CD1c-positive myeloid dendritic cell (primary cell): ENCODE data around the gene XPO4.

Experiments
- DNase-seq: peaks from one replicate; pipeline ENCODE4 v3.0.0-alpha.2; 2016; ENCODE audit errors: extremely low spot score

Gene XPO4

DNA sequence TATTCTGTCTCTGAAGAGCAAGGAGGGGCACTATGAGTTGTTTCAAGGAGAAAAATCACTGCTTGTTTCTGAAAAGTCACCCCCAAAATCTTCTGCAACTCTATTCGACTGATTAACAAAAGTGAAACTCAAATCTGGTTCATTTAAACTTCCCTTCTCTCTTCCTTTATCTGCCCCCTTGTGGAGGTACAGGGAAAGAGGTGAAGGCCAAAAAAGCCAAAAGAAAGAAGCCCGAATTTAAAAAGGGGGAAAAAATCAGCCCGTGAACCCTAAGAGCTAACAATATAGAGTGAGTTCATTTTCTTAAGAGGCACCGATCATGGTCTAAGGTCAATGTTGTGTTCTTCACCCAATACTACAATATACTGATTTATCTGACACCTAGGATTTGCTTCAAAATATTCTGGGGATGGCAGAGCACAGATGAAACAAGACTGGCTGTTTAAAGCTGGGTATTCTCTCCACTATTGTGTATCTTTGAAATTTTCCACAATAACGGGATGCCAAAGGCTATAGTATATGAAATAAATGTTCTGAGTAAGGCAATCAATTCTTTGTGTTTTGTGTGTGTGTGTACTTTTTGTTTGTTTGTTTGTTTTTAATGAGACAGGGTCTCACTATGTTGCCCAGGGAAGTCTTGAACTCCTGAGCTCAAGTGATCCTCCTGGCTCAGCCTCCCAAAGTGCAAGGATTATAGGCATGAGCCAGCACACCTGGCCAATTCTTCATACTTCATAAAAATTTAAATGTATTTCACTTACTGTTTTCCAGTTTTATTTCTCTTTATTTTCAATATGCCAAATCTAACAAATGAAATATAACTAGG lies 73.8 kb downstream of the XPO4 start:
- peak; percentile 75 for DNase-seq

- DNase-seq: no peak
Observed at GRCh38 chr13:20826843-20827560, 75.5 kb downstream of the XPO4 start.

DNA sequence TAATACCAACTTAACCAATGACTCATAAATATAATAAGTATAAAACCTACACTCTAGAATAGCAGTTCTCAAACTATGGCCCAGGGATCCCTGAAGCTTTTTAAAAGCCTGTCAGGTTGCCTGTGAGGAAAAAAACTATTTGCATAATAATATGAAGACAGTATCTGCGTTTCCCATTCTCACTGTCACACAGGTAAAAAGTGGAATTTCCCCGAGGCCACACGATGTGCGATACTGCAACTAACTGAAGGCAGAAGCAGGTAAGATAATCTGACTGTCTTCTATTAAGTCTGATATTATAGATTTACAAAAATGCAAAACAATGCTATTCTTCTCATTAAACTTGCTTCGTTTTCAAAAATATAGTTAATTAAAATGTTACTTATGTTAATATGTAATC lies 76.2 kb downstream of the XPO4 start:
- no peak for DNase-seq

DNA sequence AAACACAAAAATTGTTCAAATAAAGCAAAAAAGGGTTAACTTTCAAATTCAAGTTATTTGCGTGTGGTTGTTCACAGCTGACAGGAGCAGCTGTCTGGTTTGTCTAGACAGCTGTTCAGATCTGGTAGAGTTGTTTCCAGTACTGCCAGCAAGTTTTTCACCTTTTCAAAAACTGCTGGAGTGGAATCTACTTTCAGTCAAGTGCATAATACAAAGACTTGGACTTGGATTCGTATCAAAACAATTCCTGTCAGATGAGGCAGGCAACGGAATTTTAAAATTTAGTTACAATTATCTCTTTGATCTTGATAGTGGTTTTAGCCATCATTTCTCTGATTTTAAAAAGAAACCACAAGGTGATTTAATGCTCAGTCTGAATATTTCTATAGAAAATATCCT lies 77.1 kb downstream of the XPO4 start:
- DNase-seq: no peak

DNA sequence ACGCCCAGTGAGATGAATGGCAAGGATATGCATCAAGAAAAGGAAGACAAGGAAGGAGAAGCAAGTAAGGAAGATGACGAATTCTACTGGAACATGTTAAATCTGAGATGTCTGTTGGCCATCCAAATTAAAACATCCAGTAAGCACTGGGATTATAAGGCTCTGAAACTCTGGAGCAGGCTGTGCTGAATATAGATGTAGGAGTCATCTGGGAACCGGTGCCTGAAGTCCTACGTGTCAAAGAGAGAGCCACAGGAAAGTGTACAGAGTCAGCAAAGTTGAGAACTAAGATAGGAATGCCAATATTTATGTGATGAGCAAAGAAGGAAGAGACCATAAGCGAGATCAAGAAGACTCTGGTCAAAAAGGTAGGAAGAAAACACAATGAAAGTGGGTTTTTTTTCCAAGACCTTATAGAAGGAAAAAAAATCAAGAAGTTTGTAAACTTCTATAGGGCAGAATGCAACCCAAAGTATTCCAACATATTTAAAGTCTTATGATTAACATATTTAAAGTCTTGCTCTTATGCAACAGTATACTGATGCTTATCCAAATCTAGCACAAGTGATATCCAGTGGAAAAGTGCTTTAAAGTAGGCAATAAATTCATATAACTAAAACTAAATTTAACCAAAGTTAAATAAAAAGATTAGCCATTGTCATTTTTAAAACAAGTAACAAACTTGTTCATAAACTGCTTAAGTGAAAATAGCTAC lies 77.6 kb downstream of the XPO4 start:
- no peak for DNase-seq

- DNase-seq: no peak
Observed at GRCh38 chr13:20823071-20823470, 79.5 kb downstream of the XPO4 start.

DNA sequence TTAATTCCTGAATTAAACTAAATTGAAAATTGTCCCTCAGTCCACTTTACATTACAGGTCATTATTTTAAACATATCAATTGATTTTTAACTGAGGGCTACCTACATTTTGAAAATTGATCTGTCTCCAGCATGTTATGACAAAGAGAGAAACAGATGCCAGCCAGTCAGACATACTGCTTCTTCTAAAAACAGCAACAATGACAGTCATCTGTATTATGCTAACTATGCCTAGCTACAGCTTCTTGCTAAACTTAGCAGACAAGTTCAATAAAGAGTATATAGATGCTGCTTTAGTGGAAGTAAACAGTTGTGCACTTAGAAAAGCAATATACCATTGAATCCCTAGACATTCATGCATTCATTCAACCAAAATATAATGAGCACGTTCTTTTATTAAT lies 80.1 kb downstream of the XPO4 start:
- no peak for DNase-seq

- DNase-seq: no peak
Observed at GRCh38 chr13:20819715-20820114, 82.8 kb downstream of the XPO4 start.

DNA sequence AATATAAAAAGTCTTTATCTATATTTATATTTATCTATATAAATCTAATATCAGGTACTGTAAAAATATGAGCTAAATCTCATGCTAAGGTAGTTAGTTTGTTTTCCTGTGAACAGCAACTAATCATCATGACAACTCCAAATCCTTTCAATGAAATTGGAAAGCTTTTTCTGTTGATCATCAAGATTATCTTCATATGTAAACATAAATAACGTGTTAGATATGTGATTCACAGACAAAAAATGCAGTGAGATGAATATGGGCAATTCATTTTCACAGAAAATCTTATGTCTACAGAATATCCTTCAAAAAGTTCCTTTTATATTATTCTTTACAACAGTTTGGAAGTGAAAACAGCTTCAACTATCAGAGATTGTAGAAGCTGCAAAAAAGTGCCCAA lies 87.1 kb downstream of the XPO4 start:
- no peak for DNase-seq

DNA sequence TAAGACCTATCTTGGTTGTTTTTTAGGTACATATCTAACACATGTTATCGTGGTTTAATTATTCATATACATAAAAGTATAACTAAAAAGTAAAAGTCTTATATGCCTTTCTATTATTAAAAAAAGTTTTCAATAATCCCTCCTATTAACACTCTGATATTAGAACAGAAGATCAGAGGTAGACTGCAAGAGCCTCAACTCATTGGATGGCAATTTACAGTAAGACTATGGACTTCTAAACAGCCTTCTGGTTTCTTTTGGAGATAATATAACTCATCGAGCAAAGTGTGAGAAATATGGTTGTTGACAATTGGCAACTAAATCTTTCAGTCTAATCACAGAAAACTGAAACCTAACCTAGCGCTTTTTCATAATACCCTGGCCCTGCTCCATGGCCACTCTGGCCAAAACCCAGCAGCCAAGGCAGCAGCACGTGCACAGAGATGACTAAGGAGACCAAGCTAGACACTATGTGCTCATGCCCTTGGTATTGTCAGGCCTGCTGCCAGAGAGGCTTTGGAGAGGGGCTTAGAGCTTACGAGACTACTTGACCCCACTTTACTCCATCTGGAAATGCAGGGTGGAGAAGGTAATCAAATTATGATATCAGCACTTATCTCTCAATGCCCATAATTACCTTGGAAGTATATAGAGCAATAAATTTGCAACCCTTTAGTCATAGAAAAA lies 88.2 kb downstream of the XPO4 start:
- DNase-seq: no peak

DNA sequence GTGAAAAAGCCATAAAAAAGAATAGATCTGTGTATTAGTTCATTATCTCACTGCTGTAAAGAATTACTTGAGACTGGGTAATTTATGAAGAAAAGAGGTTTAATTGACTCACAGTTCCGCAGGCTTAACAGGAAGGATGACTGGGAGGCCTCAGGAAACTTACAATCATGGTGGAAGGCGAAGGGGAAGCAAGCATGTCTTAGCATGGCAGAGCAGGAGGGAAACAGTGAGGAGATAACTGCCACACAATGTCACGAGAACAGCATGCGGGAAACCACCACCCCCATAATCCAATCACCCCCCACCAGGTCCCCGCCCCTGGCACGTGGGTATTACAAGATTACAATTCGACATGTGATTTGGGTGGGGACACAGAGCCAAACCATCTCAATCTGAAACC lies 89.7 kb downstream of the XPO4 start:
- DNase-seq: no peak

DNA sequence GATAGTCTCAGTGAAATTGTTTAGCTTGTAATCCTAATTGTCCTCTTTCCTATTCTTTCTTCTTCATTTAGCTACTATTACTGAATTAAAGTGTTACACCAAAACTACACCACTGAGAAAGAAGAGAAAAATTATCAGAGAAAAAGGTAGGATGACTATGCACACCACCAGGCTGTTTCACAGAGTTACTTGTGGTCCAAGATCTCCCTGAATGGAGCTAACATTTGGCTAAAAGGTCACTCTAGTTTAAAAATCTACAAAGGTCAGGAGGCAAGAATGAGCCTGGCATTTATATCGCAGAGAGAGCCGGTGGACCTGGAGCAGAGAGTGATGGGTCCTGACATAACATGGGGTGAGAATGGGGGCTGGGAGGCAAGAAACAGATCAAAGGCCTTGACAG lies 91.7 kb downstream of the XPO4 start:
- DNase-seq: no peak

GRCh38 chr13:20808874-20809273 lies 93.7 kb downstream of the XPO4 start:
- no peak for DNase-seq

DNA sequence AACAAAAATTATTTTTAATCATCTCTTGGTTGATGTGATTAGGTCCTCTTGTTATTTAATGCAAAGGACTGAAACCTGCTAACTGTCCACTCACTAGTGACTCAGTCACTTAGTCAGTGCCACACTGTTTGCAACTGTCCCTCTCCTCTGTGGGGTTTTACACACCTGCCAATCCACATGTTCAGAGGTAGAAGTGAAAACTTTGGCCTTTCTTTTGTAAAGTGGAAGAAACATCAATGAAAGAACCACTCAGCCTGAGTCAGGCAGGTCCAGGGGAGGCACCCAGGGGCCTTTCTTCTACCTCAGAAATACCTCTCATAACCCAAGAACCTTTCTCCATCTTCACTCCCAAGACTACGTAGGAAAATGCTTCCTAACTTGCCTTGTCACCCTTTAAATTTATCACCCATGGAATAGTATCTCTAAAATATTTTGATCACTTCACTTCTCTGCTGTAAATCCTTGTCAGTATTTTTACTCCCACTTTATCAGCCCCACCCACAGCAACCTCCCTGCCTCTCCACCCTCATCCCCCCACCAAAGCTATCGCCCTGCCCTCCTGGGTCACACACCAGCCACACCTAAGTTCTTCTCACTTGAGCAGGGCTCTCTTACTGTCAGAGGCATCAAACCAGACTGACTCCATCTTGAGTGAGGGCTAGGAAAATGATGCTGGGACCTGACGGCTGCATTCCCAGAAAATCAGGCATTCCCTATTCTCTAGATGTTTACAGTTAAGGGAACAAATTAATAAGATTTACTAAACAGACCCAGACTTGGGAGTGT lies 99.2 kb downstream of the XPO4 start:
- DNase-seq: no peak

- peak; percentile 24 for DNase-seq
Observed at GRCh38 chr13:20801707-20802106, 100.8 kb downstream of the XPO4 start.

- no peak for DNase-seq
Observed at GRCh38 chr13:20799726-20800416, 102.7 kb downstream of the XPO4 start.

- DNase-seq: no peak
Observed at GRCh38 chr13:20798027-20798426, 104.5 kb downstream of the XPO4 start.

GRCh38 chr13:20796791-20797508 lies 105.6 kb downstream of the XPO4 start:
- DNase-seq: no peak

DNA sequence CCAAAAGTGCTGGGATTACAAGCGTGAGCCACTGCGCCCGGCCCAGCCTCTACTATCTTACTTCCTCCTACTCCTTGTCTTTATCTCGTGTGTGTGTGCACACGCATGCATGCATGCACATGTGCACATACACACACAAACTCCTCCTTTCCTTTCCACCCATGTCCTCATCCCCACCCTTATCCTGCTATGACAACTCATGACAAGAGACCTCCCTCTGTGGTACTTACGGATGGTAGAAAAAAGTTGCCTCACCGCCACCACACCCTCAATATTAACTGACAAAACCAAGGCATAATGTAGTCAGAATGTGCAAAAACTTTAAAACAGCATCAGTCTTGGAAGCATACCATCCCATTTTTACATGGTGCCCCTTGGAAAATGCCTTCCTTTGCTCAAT lies 112.9 kb downstream of the XPO4 start:
- no peak for DNase-seq

DNA sequence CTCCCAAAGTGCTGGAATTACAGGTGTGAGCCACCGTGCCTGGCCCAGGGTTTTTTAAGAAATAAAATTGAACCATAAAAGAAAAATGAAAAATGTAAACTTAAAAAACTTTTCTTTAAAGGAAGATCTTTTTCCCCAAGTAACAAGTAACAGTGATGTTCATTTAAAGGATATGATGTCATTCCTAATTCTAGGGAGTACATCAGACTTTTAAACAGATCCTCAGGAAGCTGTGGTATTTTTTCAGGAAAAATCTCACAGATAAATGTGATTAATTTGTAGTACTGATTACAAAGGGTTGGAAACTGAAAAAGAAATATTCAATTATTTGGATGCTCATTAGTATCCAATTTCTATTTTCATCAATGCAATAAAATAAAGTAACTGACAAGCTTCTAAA lies 114.2 kb downstream of the XPO4 start:
- DNase-seq: no peak
